Uterus (tissue), 2 donors: ENCODE results near the gene NOS1AP.

ENCODE experiments used
- CTCF ChIP-seq, 4 experiments: fragments of 200-600 bp in 2 of 4; fragments of 450-650 bp in 2 of 4; sonication (generic) in 2 of 4; IDR thresholded peaks; one replicate each; pipeline ENCODE4 v1.5.1; 2016 to 2019; ENCODE audit warnings: antibody characterized with exemption in 4 of 4, mild to moderate bottlenecking in 2 of 4, moderate library complexity in 1 of 4
- POLR2A ChIP-seq, 2 donors: fragments of 450-650 bp; IDR thresholded peaks; one replicate each; pipeline ENCODE4 v1.6.1; 2016; ENCODE audit warnings: antibody characterized with exemption in 2 of 2, mild to moderate bottlenecking in 1 of 2, moderate library complexity in 1 of 2

- TF ChIP-seq CTCF (IDR thresholded peaks at IDR 0.05): no peak
- TF ChIP-seq POLR2A (IDR thresholded peaks at IDR 0.05): no peak
Measured at GRCh38 chr1:162371611-162372010, 302.1 kb downstream of the NOS1AP start.
